Right lobe of liver (tissue), 6 donors: ENCODE results near the gene YTHDC1. TPM values are rescaled to one million over a fixed set of nuclear protein-coding genes. Genes with fewer than 3 reads are reported as not detected.

Experiments used
- ATAC-seq, 4 donors: fragments of 200-7000 bp; cut with Tn5 transposase; one replicate each; pipeline ENCODE4 v1.9.1; 2020; ENCODE audit warnings: mild to moderate bottlenecking in 4 of 4, moderate library complexity in 4 of 4
- DNase-seq, 3 donors: peaks; one replicate each; pipeline ENCODE4 v3.0.0-alpha.2; 2020
- H3K27ac ChIP-seq, 3 donors: fragments of 200-600 bp; one replicate each; pipeline ENCODE4 v1.8.0; 2022
- H3K27me3 ChIP-seq, 2 donors: fragments of 200-600 bp; one replicate each; pipeline ENCODE4 v1.8.0; 2022
- H3K36me3 ChIP-seq, 4 donors: fragments of 200-600 bp; sonication (generic) in 1 of 4; one replicate each; pipeline versions ENCODE4 v1.5.1 to v1.8.0; 2017 to 2022; ENCODE audit warnings: control low read depth in 1 of 4
- H3K4me1 ChIP-seq, 4 donors: fragments of 200-600 bp; sonication (generic) in 1 of 4; one replicate each; pipeline versions ENCODE4 v1.5.1 to v1.8.0; 2017 to 2022; ENCODE audit warnings: control low read depth in 1 of 4
- H3K4me3 ChIP-seq, 3 donors: fragments of 200-600 bp; one replicate each; pipeline ENCODE4 v1.8.0; 2022
- H3K9me3 ChIP-seq, 4 donors: fragments of 200-600 bp; sonication (generic) in 1 of 4; one replicate each; pipeline versions ENCODE4 v1.5.1 to v1.8.0; 2017 to 2022; ENCODE audit warnings: control low read depth in 1 of 4
- CTCF ChIP-seq, 4 donors: fragments of 200-600 bp in 3 of 4; fragments of 450-650 bp in 1 of 4; IDR thresholded peaks; one replicate each; pipeline versions ENCODE4 v1.5.1 to v1.8.0; 2016 to 2022; ENCODE audit warnings: antibody characterized with exemption in 4 of 4, mild to moderate bottlenecking in 2 of 4
- POLR2A ChIP-seq: fragments of 450-650 bp; IDR thresholded peaks from one replicate; pipeline ENCODE4 v1.6.1; 2017; ENCODE audit warnings: antibody characterized with exemption, mild to moderate bottlenecking
- WGBS: methylation state at CpG from one replicate; pipeline ENCODE4 v1.1.6; 2018; ENCODE audit warnings: low coverage, low lambda C conversion rate; ENCODE audit not compliant: insufficient coverage; ENCODE audit errors: missing lambda C conversion rate; 5-methylcytosine and 5-hydroxymethylcytosine counted together
- intact Hi-C, 2 donors: fragments of 100-400 bp; cut with DNase I; formaldehyde crosslinking; loops; one replicate each; pipeline versions ENCODE4 v1.11.2 to v1.14.1; 2022
- total RNA-seq, 6 experiments: library from RNA; depleted of rRNA in 2 of 6; stranded (reverse); fragments of >200 nt in 2 of 6; fragmentation: NEBNext Ultra II Directional in 3 of 6; extraction: Animal tissue kit (Norgen Biotek cat#: 25700) in 3 of 6; gene quantifications; one replicate each; pipeline versions ENCODE4 v1.1.0 to v1.2.4, GENCODE V29; 2016 to 2023
- donor health status: DM: no; HTN: yes; CAD: no.
- donor health status: DM: no; HTN: no; CAD: no.
- donor health status: DM: no; HTN: no; CAD: no.
- donor health status: DM: no; HTN: yes; CAD: no.
- donor health status: DM: no; HTN: yes; CAD: no.

Gene YTHDC1
- total RNA-seq, 6 experiments from 2014 or later: 15.5 to 32.9 (median 26.0) TPM

GRCh38 chr4:68344049-68344448, 5.8 kb downstream of the YTHDC1 start:
- no peaks in the 10 kb centered on the region for H3K9me3 ChIP-seq
- no peak overlapping the region for H3K27ac ChIP-seq
- no peak for TF ChIP-seq POLR2A
- TF ChIP-seq CTCF (IDR thresholded peaks at IDR 0.05): no peak
- 27% methylated on average over 2 of the region's 2 CpGs for WGBS
- H3K4me1 ChIP-seq: peaks cover 3 to 77% (median 12%) of the 10 kb centered on the region in 4 donors
- ATAC-seq (peak in 2 of 4 donors; percentile 35 to 44), DNase-seq (no peak)
- intact Hi-C loops: no loop called here
- no peak overlapping the region for H3K4me3 ChIP-seq
- no peaks in the 10 kb centered on the region for H3K27me3 ChIP-seq
- H3K36me3 ChIP-seq: no peaks in the 10 kb centered on the region

- DNase-seq: no peak
Measured at GRCh38 chr4:68342134-68342533, 7.8 kb downstream of the YTHDC1 start.

GRCh38 chr4:68338625-68339024, 11.3 kb downstream of the YTHDC1 start:
- H3K4me3 ChIP-seq: no peak overlapping the region
- TF ChIP-seq CTCF (IDR thresholded peaks at IDR 0.05) (no peak), POLR2A (no peak)
- 79% methylated on average over 3 of the region's 3 CpGs for WGBS
- no peaks in the 10 kb centered on the region for H3K27me3 ChIP-seq
- H3K4me1 ChIP-seq: peaks cover 0 to 43% (median 8%) of the 10 kb centered on the region in 4 donors
- peaks cover 0 to 22% (median 10%) of the 10 kb centered on the region in 4 donors for H3K36me3 ChIP-seq
- no peaks in the 10 kb centered on the region for H3K9me3 ChIP-seq
- DNase-seq (no peak), ATAC-seq (peak in 2 of 4 donors; percentile 35 to 50)
- no peak overlapping the region for H3K27ac ChIP-seq
- intact Hi-C loops: no loop called here

More at GRCh38 chr4:68342134-68342533, 7.8 kb downstream of the YTHDC1 start:
- Histone ChIP-seq H3K4me3 (no peak overlapping the region), H3K27me3 (no peaks in the 10 kb centered on the region), H3K4me1 (peaks cover 0 to 69% (median 11%) of the 10 kb centered on the region in 4 donors), H3K36me3 (peaks cover 0 to 6% (median 3%) of the 10 kb centered on the region in 4 donors), H3K9me3 (no peaks in the 10 kb centered on the region), H3K27ac (no peak overlapping the region)
- ATAC-seq: peak; percentile 51 to 86 (median 74)
- 27% methylated on average over 5 of the region's 5 CpGs for WGBS
- TF ChIP-seq CTCF (IDR thresholded peaks at IDR 0.05) (no peak), POLR2A (no peak)
- intact Hi-C loops: no loop called here

GRCh38 chr4:68337522-68337921, 12.4 kb downstream of the YTHDC1 start:
- Histone ChIP-seq H3K4me3 (no peak overlapping the region), H3K9me3 (no peaks in the 10 kb centered on the region), H3K27me3 (no peaks in the 10 kb centered on the region), H3K27ac (no peak overlapping the region), H3K4me1 (peaks cover 0 to 34% (median 7%) of the 10 kb centered on the region in 4 donors), H3K36me3 (peaks cover 0 to 33% (median 15%) of the 10 kb centered on the region in 4 donors)
- intact Hi-C loops: no loop called here
- ATAC-seq (no peak), DNase-seq (no peak)
- WGBS: 88% methylated on average over 7 of the region's 7 CpGs
- TF ChIP-seq CTCF (IDR thresholded peaks at IDR 0.05): no peak
- TF ChIP-seq POLR2A: no peak

GRCh38 chr4:68337004-68337403, 12.9 kb downstream of the YTHDC1 start:
- WGBS: 67% methylated on average over 1 of the region's 1 CpG
- H3K4me3 ChIP-seq: no peak overlapping the region
- H3K4me1 ChIP-seq: peaks cover 0 to 29% (median 6%) of the 10 kb centered on the region in 4 donors
- H3K9me3 ChIP-seq: no peaks in the 10 kb centered on the region
- no peak for TF ChIP-seq POLR2A
- TF ChIP-seq CTCF (IDR thresholded peaks at IDR 0.05): no peak
- peaks cover 0 to 38% (median 19%) of the 10 kb centered on the region in 4 donors for H3K36me3 ChIP-seq
- DNase-seq: no peak
- intact Hi-C loops: no loop called here
- H3K27ac ChIP-seq: no peak overlapping the region
- ATAC-seq: no peak
- no peaks in the 10 kb centered on the region for H3K27me3 ChIP-seq
